Liver (tissue), 9 donors: Measurements from ENCODE around the gene KIFBP. TPM values are rescaled to one million over a fixed set of nuclear protein-coding genes. Genes with fewer than 3 reads are reported as not detected.
A peak's percentile ranks its signal among the peaks of the same experiment; 100 is the strongest.

Experiments used
- DNase-seq: peaks from one replicate; pipeline ENCODE4 v3.0.0-alpha.2; 2017; ENCODE audit warnings: low spot score
- H3K27ac ChIP-seq, 2 donors: one replicate each; pipeline ENCODE4 v1.7.0; 2013; ENCODE audit warnings: inconsistent platforms in 2 of 2, low read length in 2 of 2, control low read depth in 1 of 2, low read depth in 1 of 2, mild to moderate bottlenecking in 1 of 2
- H3K27me3 ChIP-seq, 4 donors: one replicate each; pipeline versions ENCODE4 v1.6.1 to v1.7.0; 2013; ENCODE audit warnings: low read length in 3 of 4, inconsistent platforms in 1 of 4, mild to moderate bottlenecking in 1 of 4, moderate library complexity in 1 of 4; ENCODE audit not compliant: control insufficient read depth in 4 of 4, insufficient read depth in 4 of 4
- H3K36me3 ChIP-seq, 4 donors: one replicate each; pipeline versions ENCODE4 v1.6.1 to v1.7.0; 2013; ENCODE audit warnings: low read length in 3 of 4, mild to moderate bottlenecking in 3 of 4, low read depth in 1 of 4, moderate library complexity in 1 of 4; ENCODE audit not compliant: control insufficient read depth in 4 of 4, insufficient read depth in 3 of 4
- H3K4me1 ChIP-seq, 4 donors: one replicate each; pipeline versions ENCODE4 v1.6.1 to v1.7.0; 2013; ENCODE audit warnings: low read length in 3 of 4, mild to moderate bottlenecking in 3 of 4, moderate library complexity in 1 of 4; ENCODE audit not compliant: control insufficient read depth in 4 of 4, insufficient read depth in 4 of 4
- H3K4me3 ChIP-seq, 3 donors: one replicate each; pipeline versions ENCODE4 v1.6.1 to v1.7.0; 2013; ENCODE audit warnings: low read length in 3 of 3, control low read depth in 1 of 3, low read depth in 1 of 3, mild to moderate bottlenecking in 1 of 3
- H3K9ac ChIP-seq, 2 donors: one replicate each; pipeline ENCODE4 v1.7.0; 2013; ENCODE audit warnings: low read length in 2 of 2, mild to moderate bottlenecking in 2 of 2, moderate library complexity in 2 of 2, control low read depth in 1 of 2, low read depth in 1 of 2
- H3K9me3 ChIP-seq, 4 donors: one replicate each; pipeline versions ENCODE4 v1.6.1 to v1.7.0; 2013; ENCODE audit warnings: low read length in 3 of 4; ENCODE audit not compliant: control insufficient read depth in 4 of 4
- EGR1 ChIP-seq, 2 donors: IDR thresholded peaks; 2 replicates each; pipeline ENCODE4 v1.6.1; 2016 to 2018; ENCODE audit warnings: antibody characterized with exemption in 2 of 2, low read depth in 2 of 2
- JUND ChIP-seq, 2 donors: IDR thresholded peaks; 2 replicates each; pipeline ENCODE4 v1.6.1; 2016; ENCODE audit warnings: antibody characterized with exemption in 2 of 2
- SP1 ChIP-seq: IDR thresholded peaks from 2 replicates; pipeline ENCODE4 v1.6.1; 2018; ENCODE audit warnings: antibody characterized with exemption, mild to moderate bottlenecking
- YY1 ChIP-seq: IDR thresholded peaks from 2 replicates; pipeline ENCODE4 v1.6.1; 2016; ENCODE audit warnings: antibody characterized with exemption, mild to moderate bottlenecking
- WGBS: extraction: QIAGEN DNeasy Blood & Tissue Kit; methylation state at CpG from one replicate; pipeline ENCODE4 v1.1.7; 2013; 5-methylcytosine and 5-hydroxymethylcytosine counted together
- polyA plus RNA-seq, 2 donors: library from polyadenylated mRNA; stranded (reverse) in 1 of 2; unstranded in 1 of 2; fragments of 200-250 nt in 1 of 2; fragments of >200 nt in 1 of 2; fragmentation: Nextera tagmentation in 1 of 2; extraction: Ambion mirVana in 1 of 2; gene quantifications; one replicate each; pipeline versions ENCODE4 v1.2.1 to v1.2.3, GENCODE V29; 2013 to 2015
- total RNA-seq, 2 donors: library from RNA; depleted of rRNA; stranded (reverse); fragments of >200 nt; gene quantifications; one replicate each; pipeline ENCODE4 v1.2.3, GENCODE V29; 2014
- TF ChIP-seq, protein P1 (sequence below): IDR thresholded peaks from 2 replicates; pipeline ENCODE4 v1.6.1; 2016; ENCODE audit warnings: antibody characterized with exemption, mild to moderate bottlenecking
- TF ChIP-seq, protein P2 (sequence below): fragments of 150-350 bp; IDR thresholded peaks from 2 replicates; pipeline ENCODE4 v1.5.1; 2017; ENCODE audit warnings: improper control_type of control experiment, low read depth, low read length; ENCODE audit not compliant: missing input control
- TF ChIP-seq, protein P3 (sequence below): IDR thresholded peaks from 2 replicates; pipeline ENCODE4 v1.6.1; 2016; ENCODE audit warnings: antibody characterized with exemption
- TF ChIP-seq, protein P4 (sequence below): IDR thresholded peaks from 2 replicates; pipeline ENCODE4 v1.6.1; 2016; ENCODE audit warnings: antibody characterized with exemption
- donor health status: healthy.
- donor health status: healthy.
- donor health status: healthy.
- donor health status: healthy.
- donor health status: healthy.

The KIFBP gene
- total and polyA plus RNA-seq, 4 donors = 5.7 to 11.2 (median 7.9) TPM

DNA sequence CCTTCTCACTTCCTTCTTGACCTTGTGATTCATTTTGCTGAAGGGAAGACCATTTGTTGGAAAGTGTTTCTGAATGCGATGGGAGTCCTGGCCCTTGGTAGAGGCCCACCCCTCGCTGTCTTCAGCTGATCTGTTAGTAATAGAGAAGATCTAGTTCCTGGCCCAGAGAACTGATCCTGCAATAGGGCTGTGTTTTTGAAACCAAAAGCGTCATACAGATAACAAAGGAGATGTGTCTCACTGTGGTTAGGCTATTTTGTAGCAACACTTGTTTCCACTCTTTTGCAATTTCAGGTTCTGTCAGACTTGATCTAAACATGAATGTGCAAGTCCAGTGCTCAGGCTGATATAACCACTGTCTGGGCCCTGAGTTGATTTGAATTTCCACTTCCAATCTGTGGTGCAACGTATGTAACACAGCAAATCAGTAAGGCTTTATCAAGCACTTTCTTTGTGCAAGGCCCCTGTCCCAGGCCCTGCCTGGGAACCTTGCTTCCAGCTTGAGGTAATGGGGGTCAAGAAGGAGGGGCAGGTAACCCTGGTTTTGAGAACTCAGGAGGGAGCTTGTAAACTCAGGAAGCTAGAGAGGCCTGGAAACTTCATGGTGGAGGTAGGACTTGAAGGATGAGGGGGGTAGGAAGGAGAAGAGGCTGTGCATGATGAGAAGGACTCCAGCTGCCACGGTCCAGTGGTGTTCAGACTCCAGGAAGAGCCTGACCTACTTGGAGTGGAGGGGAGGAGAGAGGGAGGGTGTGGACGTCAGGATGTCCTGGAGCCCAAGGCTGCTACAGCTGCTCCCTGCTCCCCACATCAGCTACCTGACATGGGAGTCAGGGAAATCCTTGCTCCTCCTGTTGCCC lies 57.1 kb downstream of the KIFBP start:
- TF ChIP-seq, protein P1, sequence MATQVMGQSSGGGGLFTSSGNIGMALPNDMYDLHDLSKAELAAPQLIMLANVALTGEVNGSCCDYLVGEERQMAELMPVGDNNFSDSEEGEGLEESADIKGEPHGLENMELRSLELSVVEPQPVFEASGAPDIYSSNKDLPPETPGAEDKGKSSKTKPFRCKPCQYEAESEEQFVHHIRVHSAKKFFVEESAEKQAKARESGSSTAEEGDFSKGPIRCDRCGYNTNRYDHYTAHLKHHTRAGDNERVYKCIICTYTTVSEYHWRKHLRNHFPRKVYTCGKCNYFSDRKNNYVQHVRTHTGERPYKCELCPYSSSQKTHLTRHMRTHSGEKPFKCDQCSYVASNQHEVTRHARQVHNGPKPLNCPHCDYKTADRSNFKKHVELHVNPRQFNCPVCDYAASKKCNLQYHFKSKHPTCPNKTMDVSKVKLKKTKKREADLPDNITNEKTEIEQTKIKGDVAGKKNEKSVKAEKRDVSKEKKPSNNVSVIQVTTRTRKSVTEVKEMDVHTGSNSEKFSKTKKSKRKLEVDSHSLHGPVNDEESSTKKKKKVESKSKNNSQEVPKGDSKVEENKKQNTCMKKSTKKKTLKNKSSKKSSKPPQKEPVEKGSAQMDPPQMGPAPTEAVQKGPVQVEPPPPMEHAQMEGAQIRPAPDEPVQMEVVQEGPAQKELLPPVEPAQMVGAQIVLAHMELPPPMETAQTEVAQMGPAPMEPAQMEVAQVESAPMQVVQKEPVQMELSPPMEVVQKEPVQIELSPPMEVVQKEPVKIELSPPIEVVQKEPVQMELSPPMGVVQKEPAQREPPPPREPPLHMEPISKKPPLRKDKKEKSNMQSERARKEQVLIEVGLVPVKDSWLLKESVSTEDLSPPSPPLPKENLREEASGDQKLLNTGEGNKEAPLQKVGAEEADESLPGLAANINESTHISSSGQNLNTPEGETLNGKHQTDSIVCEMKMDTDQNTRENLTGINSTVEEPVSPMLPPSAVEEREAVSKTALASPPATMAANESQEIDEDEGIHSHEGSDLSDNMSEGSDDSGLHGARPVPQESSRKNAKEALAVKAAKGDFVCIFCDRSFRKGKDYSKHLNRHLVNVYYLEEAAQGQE = no peak
- peak; percentile 32 for TF ChIP-seq SP1
- Histone ChIP-seq H3K4me1 (no peaks in the 10 kb centered on the region), H3K9me3 (no peaks in the 10 kb centered on the region), H3K9ac (peak overlapping the region in 1 of 2 donors; percentile 52), H3K36me3 (no peaks in the 10 kb centered on the region), H3K27me3 (no peaks in the 10 kb centered on the region), H3K4me3 (no peak overlapping the region), H3K27ac (peak overlapping the region; percentile 62 to 76)
- DNase-seq = no peak
- 74% methylated on average over 6 of the region's 6 CpGs for WGBS

DNA sequence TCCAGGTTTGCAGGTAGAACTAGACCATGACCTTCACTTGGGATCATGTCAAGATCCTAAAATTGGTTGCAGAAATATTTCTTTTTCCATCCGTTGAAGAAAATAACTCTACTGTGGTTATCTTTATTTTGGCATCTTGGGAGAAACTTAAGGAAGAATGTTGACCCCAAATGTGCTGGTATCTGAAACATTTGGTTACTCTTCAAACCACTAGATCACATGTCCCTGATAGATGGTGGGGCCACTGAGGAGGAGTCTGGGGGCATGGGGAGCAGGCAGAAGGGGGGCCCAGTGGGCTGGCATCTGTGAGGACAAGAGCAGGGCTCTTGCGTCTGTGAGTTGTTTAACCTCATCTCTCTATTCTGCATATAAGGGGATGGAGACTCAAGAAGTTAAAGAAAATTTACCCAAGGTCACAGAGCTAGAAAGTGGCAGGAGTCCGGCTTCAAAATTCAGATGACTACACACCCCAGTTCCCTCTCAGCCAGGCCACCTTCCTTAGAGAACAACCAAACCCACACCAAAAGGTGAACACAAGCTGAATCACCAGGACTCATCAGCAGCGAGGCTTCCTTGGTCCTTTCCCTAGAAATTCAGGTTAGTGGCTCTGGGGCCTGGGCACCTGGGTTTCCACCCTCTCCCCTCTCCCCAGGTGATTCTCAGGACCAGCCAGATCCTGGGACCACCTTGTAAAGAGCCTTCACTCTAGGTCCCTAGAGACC lies 58.7 kb downstream of the KIFBP start:
- H3K36me3 ChIP-seq = no peaks in the 10 kb centered on the region
- no peak overlapping the region for H3K4me3 ChIP-seq
- 73% methylated on average over 4 of the region's 4 CpGs for whole genome bisulfite sequencing
- no peaks in the 10 kb centered on the region for H3K4me1 ChIP-seq
- DNase-seq = no peak
- no peak overlapping the region for H3K9ac ChIP-seq
- TF ChIP-seq, protein P2, sequence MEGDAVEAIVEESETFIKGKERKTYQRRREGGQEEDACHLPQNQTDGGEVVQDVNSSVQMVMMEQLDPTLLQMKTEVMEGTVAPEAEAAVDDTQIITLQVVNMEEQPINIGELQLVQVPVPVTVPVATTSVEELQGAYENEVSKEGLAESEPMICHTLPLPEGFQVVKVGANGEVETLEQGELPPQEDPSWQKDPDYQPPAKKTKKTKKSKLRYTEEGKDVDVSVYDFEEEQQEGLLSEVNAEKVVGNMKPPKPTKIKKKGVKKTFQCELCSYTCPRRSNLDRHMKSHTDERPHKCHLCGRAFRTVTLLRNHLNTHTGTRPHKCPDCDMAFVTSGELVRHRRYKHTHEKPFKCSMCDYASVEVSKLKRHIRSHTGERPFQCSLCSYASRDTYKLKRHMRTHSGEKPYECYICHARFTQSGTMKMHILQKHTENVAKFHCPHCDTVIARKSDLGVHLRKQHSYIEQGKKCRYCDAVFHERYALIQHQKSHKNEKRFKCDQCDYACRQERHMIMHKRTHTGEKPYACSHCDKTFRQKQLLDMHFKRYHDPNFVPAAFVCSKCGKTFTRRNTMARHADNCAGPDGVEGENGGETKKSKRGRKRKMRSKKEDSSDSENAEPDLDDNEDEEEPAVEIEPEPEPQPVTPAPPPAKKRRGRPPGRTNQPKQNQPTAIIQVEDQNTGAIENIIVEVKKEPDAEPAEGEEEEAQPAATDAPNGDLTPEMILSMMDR = no peak
- TF ChIP-seq JUND (IDR thresholded peaks at IDR 0.05) (no peak), YY1 (no peak), SP1 (no peak), EGR1 (IDR thresholded peaks at IDR 0.05; ENCODE audit: low read depth in 2 of 2) (no peak)
- TF ChIP-seq, protein P3, sequence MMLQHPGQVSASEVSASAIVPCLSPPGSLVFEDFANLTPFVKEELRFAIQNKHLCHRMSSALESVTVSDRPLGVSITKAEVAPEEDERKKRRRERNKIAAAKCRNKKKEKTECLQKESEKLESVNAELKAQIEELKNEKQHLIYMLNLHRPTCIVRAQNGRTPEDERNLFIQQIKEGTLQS = no peak
- no peaks in the 10 kb centered on the region for H3K9me3 ChIP-seq
- H3K27me3 ChIP-seq = no peaks in the 10 kb centered on the region
- H3K27ac ChIP-seq = peak overlapping the region in 1 of 2 donors; percentile 60

DNA sequence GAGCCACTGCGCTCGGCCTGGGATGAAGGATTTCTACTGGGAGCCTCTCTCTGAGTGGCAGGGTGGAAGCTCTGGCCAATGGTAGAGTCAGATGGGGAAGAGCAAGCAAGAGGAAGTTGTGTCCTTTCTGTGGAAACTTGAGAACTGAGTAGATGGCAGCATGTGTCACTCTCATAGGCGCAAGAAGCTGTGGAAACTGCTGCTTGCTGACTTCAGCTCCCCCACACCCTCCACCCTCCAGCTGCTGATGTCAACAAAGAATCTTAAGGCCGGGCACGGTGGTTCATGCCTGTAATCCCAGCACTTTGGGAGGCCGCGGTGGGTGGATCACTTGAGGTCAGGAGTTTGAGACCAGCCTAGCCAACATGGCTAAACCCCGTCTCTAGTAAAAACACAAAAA lies 59.5 kb downstream of the KIFBP start:
- DNase-seq = no peak
- Histone ChIP-seq H3K4me3 (no peak overlapping the region), H3K9ac (no peak overlapping the region), H3K9me3 (no peaks in the 10 kb centered on the region), H3K27me3 (no peaks in the 10 kb centered on the region), H3K36me3 (no peaks in the 10 kb centered on the region), H3K27ac (peak overlapping the region; percentile 58 to 75), H3K4me1 (no peaks in the 10 kb centered on the region)
- WGBS = 67% methylated on average over 8 of the region's 8 CpGs
- no peak for TF ChIP-seq YY1
- TF ChIP-seq EGR1 (IDR thresholded peaks at IDR 0.05; ENCODE audit: low read depth in 2 of 2) = no peak
- TF ChIP-seq, protein P2 = no peak
- TF ChIP-seq, protein P4, sequence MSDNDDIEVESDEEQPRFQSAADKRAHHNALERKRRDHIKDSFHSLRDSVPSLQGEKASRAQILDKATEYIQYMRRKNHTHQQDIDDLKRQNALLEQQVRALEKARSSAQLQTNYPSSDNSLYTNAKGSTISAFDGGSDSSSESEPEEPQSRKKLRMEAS = no peak
